HepG2 (cell line): Measurements from ENCODE around the gene THSD4. TPM values are rescaled to one million over a fixed set of nuclear protein-coding genes. Genes with fewer than 3 reads are reported as not detected.

ENCODE experiments used
- ATAC-seq: fragments of 200-7000 bp; cut with Tn5 transposase; 3 replicates; pipeline ENCODE4 v1.9.1; 2020; ENCODE audit warnings: mild to moderate bottlenecking, moderate library complexity
- BruUV-seq: library from RNA; stranded (reverse); fragments of 400-500 nt; replicated peaks from 2 replicates; lab custom pipeline; 2021; lab: Mats Ljungman, UMichigan
- CTCF ChIA-PET: fragments of 300-600 bp; formaldehyde crosslinking; extraction: SDS; loops from one replicate; lab custom pipeline; 2021; ENCODE audit warnings: low total read pairs, inconsistent platforms, low intra/inter-chr PET ratio; lab: Yijun Ruan, JAX
- POLR2A ChIA-PET: fragments of 350-600 bp; sonication (Branson Sonifier 250); formaldehyde crosslinking; loops from one replicate; lab custom pipeline; 2020; ENCODE audit warnings: antibody characterized with exemption, inconsistent platforms; lab: Yijun Ruan, JAX
- DNase-seq: peaks from one replicate; pipeline ENCODE4 v3.0.0-alpha.2; 2015; ENCODE audit warnings: low spot score
- FAIRE-seq: peaks from 3 replicates; lab custom pipeline; 2011; peaks lifted over from hg19 to GRCh38; lab: Jason Lieb, UNC
- H2AFZ ChIP-seq: one replicate; pipeline ENCODE4 v1.6.1; 2011; ENCODE audit warnings: low read length, inconsistent platforms
- H3K27ac ChIP-seq: fragments of 300-600 bp; 3 replicates; pipeline ENCODE4 v1.8.0; 2011; ENCODE audit warnings: mixed run types, mild to moderate bottlenecking, mixed read lengths, low read length, inconsistent platforms; ENCODE audit not compliant: insufficient read depth; ENCODE audit errors: extremely low read length
- H3K27me3 ChIP-seq, 2 experiments: fragments of 200-600 bp in 1 of 2; 2 replicates in 1 of 2; 3 replicates in 1 of 2; pipeline versions ENCODE4 v1.6.0 to v1.8.0; 2011; ENCODE audit warnings: low read length in 2 of 2, mild to moderate bottlenecking in 2 of 2, moderate library complexity in 2 of 2, inconsistent platforms in 1 of 2; ENCODE audit not compliant: insufficient read depth in 2 of 2, control insufficient read depth in 1 of 2
- H3K36me3 ChIP-seq, 2 experiments: fragments of 200-600 bp in 1 of 2; replicated peaks in 1 of 2; 2 replicates in 1 of 2; 3 replicates in 1 of 2; pipeline versions ENCODE4 v1.5.1 to v1.8.0; 2011; ENCODE audit warnings: low read length in 2 of 2, inconsistent platforms in 1 of 2; ENCODE audit not compliant: insufficient read depth in 2 of 2, control insufficient read depth in 1 of 2
- H3K4me1 ChIP-seq: 2 replicates; pipeline ENCODE4 v1.5.1; 2012; ENCODE audit warnings: low read length, inconsistent platforms; ENCODE audit not compliant: insufficient read depth
- H3K4me2 ChIP-seq: 2 replicates; pipeline ENCODE4 v1.6.0; 2011; ENCODE audit warnings: low read depth, low read length, inconsistent platforms
- H3K4me3 ChIP-seq, 3 experiments: fragments of 200-600 bp in 1 of 3; sonication (generic), shearing (Covaris generic) in 1 of 3; replicated peaks in 1 of 3; 2 replicates each; pipeline ENCODE4 v1.5.1; 2011 to 2016; ENCODE audit warnings: low read length in 3 of 3, inconsistent platforms in 2 of 3, low read depth in 2 of 3, mild to moderate bottlenecking in 2 of 3, control low read depth in 1 of 3, mixed read lengths in 1 of 3; ENCODE audit not compliant: insufficient read depth in 1 of 3
- H3K79me2 ChIP-seq: one replicate; pipeline ENCODE4 v1.6.1; 2011; ENCODE audit warnings: low read length, inconsistent platforms; ENCODE audit not compliant: insufficient read depth
- H3K9ac ChIP-seq: 2 replicates; pipeline ENCODE4 v1.6.0; 2011; ENCODE audit warnings: mild to moderate bottlenecking, low read depth, low read length, inconsistent platforms; ENCODE audit not compliant: insufficient read depth
- H3K9me3 ChIP-seq: 2 replicates; pipeline ENCODE4 v1.5.1; 2012; ENCODE audit warnings: mild to moderate bottlenecking, low read length
- H4K20me1 ChIP-seq: 2 replicates; pipeline ENCODE4 v1.6.0; 2011; ENCODE audit warnings: inconsistent platforms, mild to moderate bottlenecking, low read length, moderate library complexity; ENCODE audit not compliant: insufficient read depth
- NFE2 ChIP-seq: sonication (generic); formaldehyde crosslinking; IDR thresholded peaks from 2 replicates; pipeline ENCODE4 v1.4.0; 2020; ENCODE audit warnings: missing genetic modification reagents
- ZBTB21 ChIP-seq: sonication (generic); formaldehyde crosslinking; IDR thresholded peaks from 2 replicates; pipeline ENCODE4 v1.4.0; 2020; ENCODE audit warnings: missing genetic modification reagents
- ZNF101 ChIP-seq: sonication (generic); formaldehyde crosslinking; IDR thresholded peaks from 2 replicates; pipeline ENCODE4 v1.4.0; 2020; ENCODE audit warnings: mild to moderate bottlenecking, low read depth, missing genetic modification reagents, borderline replicate concordance
- ZNF503 ChIP-seq: sonication (generic); formaldehyde crosslinking; IDR thresholded peaks from 2 replicates; pipeline ENCODE4 v1.4.0; 2020; ENCODE audit warnings: missing genetic modification reagents
- ZNF629 ChIP-seq: sonication (generic); formaldehyde crosslinking; conservative IDR thresholded peaks from 2 replicates; pipeline ENCODE4 v1.5.0; 2020; ENCODE audit warnings: missing genetic modification reagents
- ZNF737 ChIP-seq: sonication (generic); formaldehyde crosslinking; IDR thresholded peaks from 2 replicates; pipeline ENCODE4 v1.5.0; 2020; ENCODE audit warnings: missing genetic modification reagents, mild to moderate bottlenecking, borderline replicate concordance
- ZNF841 ChIP-seq: sonication (generic); formaldehyde crosslinking; IDR thresholded peaks from 2 replicates; pipeline ENCODE4 v1.8.1; 2023; ENCODE audit warnings: missing genetic modification reagents, borderline replicate concordance
- WGBS: methylation state at CpG from one replicate; pipeline ENCODE4 v1.1.6; 2017; ENCODE audit warnings: low lambda C conversion rate; 5-methylcytosine and 5-hydroxymethylcytosine counted together
- in situ Hi-C: cut with HindIII; loops from 2 replicates; pipeline ENCODE4 v1.10.0; 2017; ENCODE audit warnings: low pct_unique_long_range_greater_than_20kb; ENCODE audit not compliant: extremely low pct_ligation_motif_present
- intact Hi-C: fragments of 100-400 bp; cut with micrococcal nuclease; formaldehyde crosslinking; loops from one replicate; pipeline ENCODE4 v1.10.0; 2022; ENCODE audit not compliant: unreplicated experiment
- polyA plus RNA-seq, 8 experiments: library from polyadenylated mRNA; depleted of rRNA in 3 of 8; stranded (reverse) in 7 of 8; unstranded in 1 of 8; fragments of >200 nt; fragmentation: Illumina TruSeq in 4 of 8; extraction: Trizol in 4 of 8; gene quantifications; 2 replicates each; pipeline versions ENCODE4 v1.2.1 to v1.2.3, GENCODE V29; 2011 to 2016; ENCODE audit warnings: low read depth in 4 of 8, missing spikeins in 1 of 8, mixed read lengths in 1 of 8; ENCODE audit not compliant: insufficient read depth in 1 of 8
- total RNA-seq, 5 experiments: library from RNA; depleted of rRNA; stranded (reverse); fragments of >200 nt; fragmentation: Illumina TruSeq; extraction: Trizol; gene quantifications; 2 replicates each; pipeline ENCODE4 v1.2.3, GENCODE V29; 2016; ENCODE audit warnings: low read depth in 1 of 5
- TF ChIP-seq, protein P1 (sequence below): sonication (generic); formaldehyde crosslinking; IDR thresholded peaks from 2 replicates; pipeline ENCODE4 v1.5.0; 2020; ENCODE audit warnings: mild to moderate bottlenecking, low read depth, missing genetic modification reagents, borderline replicate concordance
- TF ChIP-seq, protein P2 (sequence below): sonication (generic); formaldehyde crosslinking; IDR thresholded peaks from 2 replicates; pipeline ENCODE4 v1.5.1; 2020; ENCODE audit warnings: missing genetic modification reagents, mild to moderate bottlenecking, borderline replicate concordance
- TF ChIP-seq, protein P3 (sequence below): sonication (generic); formaldehyde crosslinking; IDR thresholded peaks from 2 replicates; pipeline ENCODE4 v1.4.0; 2020; ENCODE audit warnings: mild to moderate bottlenecking, missing genetic modification reagents
- TF ChIP-seq, protein P4 (sequence below): sonication (generic); formaldehyde crosslinking; IDR thresholded peaks from 2 replicates; pipeline ENCODE4 v1.8.1; 2022; ENCODE audit warnings: low read depth, mild to moderate bottlenecking, missing genetic modification reagents

The THSD4 gene
- total and polyA plus RNA-seq, 2 of the 13 experiments (the other 11 are each of a cell fraction or from before 2014, with no cell fraction given): 0.07 to 0.21 TPM

- TF ChIP-seq ZNF503 (no peak), ZBTB21 (no peak), ZNF841 (no peak), NFE2 (CRISPR knock-in tag) (no peak)
- TF ChIP-seq, protein P1, sequence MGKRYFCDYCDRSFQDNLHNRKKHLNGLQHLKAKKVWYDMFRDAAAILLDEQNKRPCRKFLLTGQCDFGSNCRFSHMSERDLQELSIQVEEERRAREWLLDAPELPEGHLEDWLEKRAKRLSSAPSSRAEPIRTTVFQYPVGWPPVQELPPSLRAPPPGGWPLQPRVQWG: no peak
- TF ChIP-seq, all 625 proteins: peak for 0
- Histone ChIP-seq H3K36me3 (no peaks in the 10 kb centered on the region), H4K20me1 (no peaks in the 10 kb centered on the region), H3K4me3 (no peak overlapping the region), H3K27ac (no peak overlapping the region), H3K9ac (no peak overlapping the region), H3K9me3 (no peaks in the 10 kb centered on the region), H2AFZ (no peak overlapping the region), H3K4me1 (no peaks in the 10 kb centered on the region), H3K27me3 (peaks cover 0 to 3% of the 10 kb centered on the region in 2 experiments; a peak in 2 of 5 replicates), H3K79me2 (no peaks in the 10 kb centered on the region), H3K4me2 (no peak overlapping the region)
- intact Hi-C loops: no loop called here
- BruUV-seq: no TSS peak
- in situ Hi-C loops: no loop called here
- ChIA-PET POLR2A (no interaction called here), CTCF (no interaction called here)
- 8% methylated on average over 4 of the region's 4 CpGs for WGBS
- FAIRE-seq (no peak), ATAC-seq (no peak), DNase-seq (no peak)
Measured at GRCh38 chr15:71357967-71358366, 242.7 kb downstream of the THSD4 start.

GRCh38 chr15:71359246-71359645 is 244.0 kb downstream of the THSD4 start:
- ATAC-seq: no peak
- no TSS peak for BruUV-seq
- 36% methylated on average over 7 of the region's 7 CpGs for WGBS
- H3K27me3 ChIP-seq: peaks cover 0 to 3% of the 10 kb centered on the region in 2 experiments; a peak in 2 of 5 replicates
- H3K9me3 ChIP-seq: no peaks in the 10 kb centered on the region
- H3K36me3 ChIP-seq: no peaks in the 10 kb centered on the region
- no peak for FAIRE-seq
- no peak overlapping the region for H2AFZ ChIP-seq
- ChIA-PET POLR2A (no interaction called here), CTCF (no interaction called here)
- no peak overlapping the region for H3K4me2 ChIP-seq
- no peak overlapping the region for H3K27ac ChIP-seq
- in situ Hi-C loops: no loop called here
- intact Hi-C loops: no loop called here
- H3K9ac ChIP-seq: no peak overlapping the region
- H3K79me2 ChIP-seq: no peaks in the 10 kb centered on the region
- H3K4me3 ChIP-seq: no peak overlapping the region
- H3K4me1 ChIP-seq: no peaks in the 10 kb centered on the region
- H4K20me1 ChIP-seq: no peaks in the 10 kb centered on the region
- DNase-seq: no peak
- no peak for TF ChIP-seq ZNF737 (CRISPR knock-in tag)
- TF ChIP-seq ZNF629 (CRISPR knock-in tag): peak; percentile 38; the same call in 1 of the 2 replicates
- TF ChIP-seq, protein P2, sequence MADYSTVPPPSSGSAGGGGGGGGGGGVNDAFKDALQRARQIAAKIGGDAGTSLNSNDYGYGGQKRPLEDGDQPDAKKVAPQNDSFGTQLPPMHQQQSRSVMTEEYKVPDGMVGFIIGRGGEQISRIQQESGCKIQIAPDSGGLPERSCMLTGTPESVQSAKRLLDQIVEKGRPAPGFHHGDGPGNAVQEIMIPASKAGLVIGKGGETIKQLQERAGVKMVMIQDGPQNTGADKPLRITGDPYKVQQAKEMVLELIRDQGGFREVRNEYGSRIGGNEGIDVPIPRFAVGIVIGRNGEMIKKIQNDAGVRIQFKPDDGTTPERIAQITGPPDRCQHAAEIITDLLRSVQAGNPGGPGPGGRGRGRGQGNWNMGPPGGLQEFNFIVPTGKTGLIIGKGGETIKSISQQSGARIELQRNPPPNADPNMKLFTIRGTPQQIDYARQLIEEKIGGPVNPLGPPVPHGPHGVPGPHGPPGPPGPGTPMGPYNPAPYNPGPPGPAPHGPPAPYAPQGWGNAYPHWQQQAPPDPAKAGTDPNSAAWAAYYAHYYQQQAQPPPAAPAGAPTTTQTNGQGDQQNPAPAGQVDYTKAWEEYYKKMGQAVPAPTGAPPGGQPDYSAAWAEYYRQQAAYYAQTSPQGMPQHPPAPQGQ (CRISPR knock-in tag): no peak
- TF ChIP-seq, protein P3, sequence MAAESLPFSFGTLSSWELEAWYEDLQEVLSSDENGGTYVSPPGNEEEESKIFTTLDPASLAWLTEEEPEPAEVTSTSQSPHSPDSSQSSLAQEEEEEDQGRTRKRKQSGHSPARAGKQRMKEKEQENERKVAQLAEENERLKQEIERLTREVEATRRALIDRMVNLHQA: no peak
- TF ChIP-seq, protein P4, sequence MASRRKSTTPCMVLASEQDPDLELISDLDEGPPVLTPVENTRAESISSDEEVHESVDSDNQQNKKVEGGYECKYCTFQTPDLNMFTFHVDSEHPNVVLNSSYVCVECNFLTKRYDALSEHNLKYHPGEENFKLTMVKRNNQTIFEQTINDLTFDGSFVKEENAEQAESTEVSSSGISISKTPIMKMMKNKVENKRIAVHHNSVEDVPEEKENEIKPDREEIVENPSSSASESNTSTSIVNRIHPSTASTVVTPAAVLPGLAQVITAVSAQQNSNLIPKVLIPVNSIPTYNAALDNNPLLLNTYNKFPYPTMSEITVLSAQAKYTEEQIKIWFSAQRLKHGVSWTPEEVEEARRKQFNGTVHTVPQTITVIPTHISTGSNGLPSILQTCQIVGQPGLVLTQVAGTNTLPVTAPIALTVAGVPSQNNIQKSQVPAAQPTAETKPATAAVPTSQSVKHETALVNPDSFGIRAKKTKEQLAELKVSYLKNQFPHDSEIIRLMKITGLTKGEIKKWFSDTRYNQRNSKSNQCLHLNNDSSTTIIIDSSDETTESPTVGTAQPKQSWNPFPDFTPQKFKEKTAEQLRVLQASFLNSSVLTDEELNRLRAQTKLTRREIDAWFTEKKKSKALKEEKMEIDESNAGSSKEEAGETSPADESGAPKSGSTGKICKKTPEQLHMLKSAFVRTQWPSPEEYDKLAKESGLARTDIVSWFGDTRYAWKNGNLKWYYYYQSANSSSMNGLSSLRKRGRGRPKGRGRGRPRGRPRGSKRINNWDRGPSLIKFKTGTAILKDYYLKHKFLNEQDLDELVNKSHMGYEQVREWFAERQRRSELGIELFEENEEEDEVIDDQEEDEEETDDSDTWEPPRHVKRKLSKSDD (CRISPR knock-in tag): no peak
- TF ChIP-seq ZNF101 (CRISPR knock-in tag): no peak
